Activated CD8-positive, alpha-beta memory T cell treated with anti-CD3 and anti-CD28 coated beads for 1 hour (primary cell): ENCODE measurements around the gene HSF4.

Experiments used
- DNase-seq, 2 donors: peaks; one replicate each; pipeline ENCODE4 v3.0.0-alpha.2; 2020; ENCODE audit warnings: low read depth in 1 of 2; ENCODE audit errors: extremely low read depth in 1 of 2

The HSF4 gene

GRCh38 chr16:67183627-67184452, 19.3 kb downstream of the HSF4 start, which contains the start of gene MATCAP1:
MATCAP1 (minus strand) TSS chr16:67183963; CDS start chr16:67180610, 3,353 bp downstream.
- DNase-seq: peak; percentile 84 to 89

- DNase-seq: no peak
Measured at GRCh38 chr16:67184453-67184994, 20.0 kb downstream of the HSF4 start.

DNA sequence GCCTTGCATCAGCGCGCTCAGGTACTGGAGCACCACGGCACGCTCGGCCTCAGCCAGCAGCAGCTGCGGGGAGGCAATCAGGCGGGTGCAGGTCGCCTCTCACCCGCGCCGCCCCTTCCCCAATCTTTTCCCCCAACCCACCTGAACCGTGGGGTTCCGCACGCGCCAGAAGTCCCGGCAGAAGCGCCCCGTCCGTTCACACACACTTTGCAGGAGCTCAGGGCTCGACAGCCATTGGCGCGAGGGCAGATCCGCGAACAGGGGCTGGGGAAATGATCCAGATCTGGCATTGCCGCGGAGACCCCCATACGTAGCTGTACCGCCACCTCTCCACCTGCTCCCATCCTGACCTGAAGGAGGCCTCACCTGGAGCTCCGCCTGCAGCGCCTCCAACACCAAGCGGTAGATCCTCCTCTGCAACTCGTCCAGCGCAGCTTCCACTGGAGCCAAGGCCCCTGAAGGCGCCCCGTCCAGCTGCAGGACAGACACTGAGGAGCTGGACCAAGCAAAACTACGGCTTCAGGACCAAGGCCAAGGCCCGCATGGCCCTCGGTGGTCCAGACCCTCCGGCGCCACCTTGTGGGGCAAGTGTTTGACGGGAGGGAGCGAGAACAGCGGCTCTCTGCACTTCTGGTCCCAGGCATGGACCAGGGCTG, 20.6 kb downstream of the HSF4 start:
- DNase-seq: peak; percentile 57 to 74

- no peak for DNase-seq
Measured at GRCh38 chr16:67185651-67186134, 21.1 kb downstream of the HSF4 start.

DNA sequence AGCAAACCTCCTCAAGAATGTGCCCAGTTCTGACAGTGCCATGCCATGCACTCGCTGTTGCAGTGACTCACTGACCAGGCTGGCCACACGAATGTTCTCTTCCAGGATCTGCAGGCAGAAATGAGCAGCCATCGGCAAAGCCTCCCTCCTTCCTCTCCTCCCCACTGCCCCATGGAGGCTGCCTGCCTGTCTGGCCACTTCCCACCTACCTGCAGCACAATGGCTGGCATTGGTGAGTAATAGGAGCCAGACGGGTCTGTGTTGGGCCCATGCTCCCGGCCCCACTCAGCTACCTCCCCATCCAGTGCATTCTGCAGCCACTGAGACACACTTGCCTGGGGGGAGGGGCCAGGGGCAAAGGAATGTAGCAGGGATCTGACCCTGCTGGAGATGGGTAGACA, 22.0 kb downstream of the HSF4 start:
- DNase-seq: no peak

DNA sequence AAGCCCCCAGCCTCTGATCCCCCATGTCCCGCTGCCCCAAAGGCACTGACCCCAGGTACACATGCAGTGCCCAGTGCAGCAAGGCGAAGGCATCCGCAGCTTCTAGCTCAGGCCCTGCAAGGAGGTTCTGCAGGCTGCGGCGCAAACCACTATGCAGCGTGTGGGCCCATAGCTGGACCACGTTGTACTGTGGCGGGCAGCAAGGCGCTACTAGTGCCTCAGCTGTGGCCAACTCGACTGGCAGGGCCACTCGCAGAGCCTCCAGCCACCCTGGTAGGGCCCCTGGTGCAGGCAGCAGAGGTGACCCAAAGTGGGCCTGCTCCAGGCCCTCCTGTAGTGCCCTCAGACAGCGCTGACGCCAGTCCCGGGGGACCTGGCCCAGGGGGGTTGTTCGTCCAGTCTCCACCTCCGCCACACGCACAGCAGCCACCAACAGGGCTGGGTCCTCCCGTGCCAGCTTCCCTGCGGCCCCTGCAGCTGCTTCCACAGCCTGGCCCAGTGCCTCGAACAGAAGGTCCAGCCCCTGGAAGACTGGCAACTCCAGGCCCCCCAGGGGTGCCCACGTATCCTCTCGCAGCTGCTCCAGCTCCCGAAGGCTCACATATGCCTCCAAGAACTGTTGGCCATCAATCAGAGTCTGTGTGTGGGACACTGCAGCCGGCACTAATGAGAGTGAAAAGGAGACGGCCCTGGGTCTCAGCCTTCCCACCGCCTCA, 22.8 kb downstream of the HSF4 start:
- DNase-seq: no peak

DNA sequence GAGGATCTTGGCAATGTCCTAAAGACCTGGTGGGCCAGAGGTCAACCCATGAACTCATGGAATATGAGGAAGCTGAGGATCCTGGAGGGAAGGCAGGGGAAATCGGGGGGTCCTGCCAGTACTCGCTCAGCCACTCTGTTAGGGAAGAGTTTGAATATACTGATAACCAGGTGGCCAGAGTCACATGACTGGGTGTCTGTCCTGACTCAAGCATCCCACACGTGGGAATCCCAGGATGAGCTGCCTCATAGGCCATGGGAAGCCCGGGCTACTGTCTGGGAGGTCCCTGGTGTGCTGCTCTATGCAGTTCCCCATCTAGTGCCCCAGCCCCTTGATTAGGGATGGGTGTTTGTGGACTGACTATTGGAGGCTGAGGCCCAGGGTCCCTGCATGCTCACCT, 23.8 kb downstream of the HSF4 start:
- no peak for DNase-seq

- DNase-seq: no peak
Measured at GRCh38 chr16:67188798-67189197, 24.3 kb downstream of the HSF4 start.

GRCh38 chr16:67190041-67190440, 25.5 kb downstream of the HSF4 start, which contains the start of gene EXOC3L1:
EXOC3L1 (minus strand) TSS chr16:67190136; CDS start chr16:67189676, 460 bp downstream.
- DNase-seq: no peak

- no peak for DNase-seq
Measured at GRCh38 chr16:67190448-67191399, 26.2 kb downstream of the HSF4 start.

DNA sequence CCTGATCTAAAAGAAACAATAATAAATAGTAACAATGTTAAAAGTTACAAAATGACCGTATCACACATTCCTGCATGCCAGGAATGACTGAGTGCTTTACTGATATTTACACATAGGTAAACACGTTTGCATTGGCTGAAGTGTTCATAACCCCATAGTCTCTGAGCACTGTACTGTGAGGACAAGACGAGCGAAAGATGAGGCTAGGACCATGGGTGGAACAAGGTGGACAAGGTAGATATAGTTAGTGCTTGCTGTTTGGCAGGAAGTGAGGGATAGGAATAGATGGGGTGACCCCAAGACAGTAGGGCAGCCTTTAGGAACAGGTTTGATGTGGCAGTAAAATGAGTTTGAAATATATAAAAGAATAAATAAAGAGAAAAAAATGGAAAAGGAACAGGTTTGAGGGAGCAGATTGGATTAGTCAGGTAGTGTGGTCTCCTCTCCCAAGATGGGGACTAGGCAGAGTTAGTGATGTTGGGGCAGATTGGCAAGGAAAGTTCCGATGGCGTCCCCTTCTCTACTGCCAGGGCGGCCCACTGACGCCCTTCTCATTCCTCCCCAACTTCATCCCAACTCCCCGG, 27.0 kb downstream of the HSF4 start:
- no peak for DNase-seq

DNA sequence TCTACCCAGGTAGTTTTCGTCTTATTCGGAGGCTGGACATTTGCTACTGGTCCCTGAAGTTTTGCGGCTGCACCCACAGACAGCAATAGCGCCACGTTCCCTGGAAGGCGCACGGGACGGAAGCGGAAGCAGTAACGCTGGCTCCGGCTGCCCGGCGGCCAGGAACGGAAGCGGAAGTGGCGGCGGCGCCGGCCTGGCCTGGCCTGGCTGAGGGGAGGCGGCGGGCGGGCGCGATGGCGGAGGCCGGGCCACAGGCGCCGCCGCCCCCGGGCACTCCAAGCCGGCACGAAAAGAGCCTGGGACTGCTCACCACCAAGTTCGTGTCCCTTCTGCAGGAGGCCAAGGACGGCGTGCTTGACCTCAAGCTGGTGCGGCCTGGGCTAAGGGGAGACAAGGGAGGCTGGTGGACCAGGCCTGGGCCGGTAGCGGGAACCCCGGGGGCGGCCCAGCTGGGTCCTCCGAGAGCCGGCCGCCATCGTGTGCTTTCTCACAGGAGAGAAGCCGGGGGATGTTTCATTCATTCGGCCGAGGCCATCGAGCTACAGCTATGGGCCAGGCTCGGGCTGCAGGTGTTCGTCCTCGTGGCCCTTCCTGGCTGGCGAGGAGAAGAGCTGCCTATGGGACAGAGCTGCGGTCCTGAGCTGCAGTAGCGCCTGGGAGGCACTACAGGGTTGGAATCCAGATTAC, 27.6 kb downstream of the HSF4 start, which contains the start of gene E2F4:
Gene E2F4, plus strand, starts transcription at position 161 of the 687 bp plus-strand sequence. Its CDS starts 73 bp downstream, at position 234.
- peak; percentile 61 to 76 for DNase-seq

- no peak for DNase-seq
Measured at GRCh38 chr16:67192781-67193361, 28.3 kb downstream of the HSF4 start.

GRCh38 chr16:67193536-67193935, 29.0 kb downstream of the HSF4 start:
- DNase-seq: no peak

GRCh38 chr16:67194260-67194659, 29.7 kb downstream of the HSF4 start:
- DNase-seq: no peak

- DNase-seq: no peak
Measured at GRCh38 chr16:67195676-67196075, 31.1 kb downstream of the HSF4 start.

DNA sequence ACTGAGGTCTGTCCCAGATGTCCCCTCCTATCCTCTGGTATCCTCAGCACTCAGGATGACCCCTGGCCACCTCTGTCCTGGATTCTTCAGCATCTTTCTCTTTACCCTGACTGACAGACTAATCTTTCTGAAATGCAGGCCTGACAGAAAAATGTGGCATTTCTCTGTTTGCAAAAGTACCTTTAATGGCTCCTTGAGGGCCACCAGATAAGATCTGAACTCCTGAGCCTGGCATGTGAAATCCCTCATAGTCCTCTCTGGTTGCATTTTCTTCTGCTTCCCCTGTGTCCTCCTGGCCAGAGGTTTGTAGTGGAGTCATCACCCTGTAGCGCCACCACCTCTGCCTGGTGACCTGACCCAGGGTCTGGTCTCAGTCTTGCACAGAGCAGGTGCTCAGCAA, 32.3 kb downstream of the HSF4 start:
- DNase-seq: no peak

DNA sequence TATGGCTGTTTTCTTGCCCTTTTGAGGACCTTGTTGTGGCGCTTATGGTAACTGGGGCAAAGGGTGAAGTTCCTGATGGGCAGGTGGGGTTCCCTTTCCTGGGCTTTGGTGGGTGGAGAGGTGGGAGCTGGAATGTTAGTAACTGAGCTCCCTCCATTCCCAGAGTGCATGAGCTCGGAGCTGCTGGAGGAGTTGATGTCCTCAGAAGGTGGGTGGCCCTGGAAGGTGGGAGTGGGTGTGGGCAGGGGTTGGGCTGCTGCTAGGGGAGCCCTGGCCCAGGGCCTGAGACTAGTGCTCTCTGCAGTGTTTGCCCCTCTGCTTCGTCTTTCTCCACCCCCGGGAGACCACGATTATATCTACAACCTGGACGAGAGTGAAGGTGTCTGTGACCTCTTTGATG, 33.2 kb downstream of the HSF4 start:
- no peak for DNase-seq
